Measurements from ENCODE around the gene AKNAD1.

The AKNAD1 gene

GRCh38 chr1:108856994-108857393 is at the start of gene AKNAD1:
Gene AKNAD1 (minus strand): TSS chr1:108857094. CDS start chr1:108852664, 4,430 bp downstream.
- no peak for DNase-seq

GRCh38 chr1:108901106-108901505 is 44.2 kb upstream of the AKNAD1 start:
- DNase-seq, result no peak

GRCh38 chr1:108897865-108898720 is 41.2 kb upstream of the AKNAD1 start:
- peak; percentile 74 to 86 for DNase-seq

GRCh38 chr1:108896146-108897145 is 39.6 kb upstream of the AKNAD1 start:
- DNase-seq, result peak; percentile 19 to 44

GRCh38 chr1:108893141-108893530 is 36.2 kb upstream of the AKNAD1 start:
- DNase-seq, result no peak

- no peak for DNase-seq
Measured at GRCh38 chr1:108892356-108893140, 35.7 kb upstream of the AKNAD1 start.

- DNase-seq, result no peak
Measured at GRCh38 chr1:108889706-108890384, 33.0 kb upstream of the AKNAD1 start.

- peak in 1 of 2 experiments; percentile 16 for DNase-seq
Measured at GRCh38 chr1:108889006-108889645, 32.2 kb upstream of the AKNAD1 start.

- no peak for DNase-seq
Measured at GRCh38 chr1:108886292-108886691, 29.4 kb upstream of the AKNAD1 start.

- no peak for DNase-seq
Measured at GRCh38 chr1:108884968-108885367, 28.1 kb upstream of the AKNAD1 start.

GRCh38 chr1:108882837-108883236 is 25.9 kb upstream of the AKNAD1 start:
- no peak for DNase-seq

- DNase-seq, result no peak
Measured at GRCh38 chr1:108881369-108881768, 24.5 kb upstream of the AKNAD1 start.

GRCh38 chr1:108880850-108881249 is 24.0 kb upstream of the AKNAD1 start:
- DNase-seq, result peak in 1 of 2 experiments; percentile 11

- DNase-seq, result no peak
Measured at GRCh38 chr1:108878678-108879077, 21.8 kb upstream of the AKNAD1 start.

- no peak for DNase-seq
Measured at GRCh38 chr1:108878160-108878469, 21.2 kb upstream of the AKNAD1 start.

- peak in 1 of 2 experiments; percentile 37 for DNase-seq
Measured at GRCh38 chr1:108877348-108878159, 20.7 kb upstream of the AKNAD1 start.

- no peak for DNase-seq
Measured at GRCh38 chr1:108871050-108871724, 14.3 kb upstream of the AKNAD1 start.

GRCh38 chr1:108865316-108865910 is 8.5 kb upstream of the AKNAD1 start:
- DNase-seq, result no peak

GRCh38 chr1:108863984-108864383 is 7.1 kb upstream of the AKNAD1 start:
- no peak for DNase-seq

Measured in Kasumi-1 (cell line).